ENCODE results near the gene TMPRSS13. TPM values are rescaled to one million over a fixed set of nuclear protein-coding genes. Genes with fewer than 3 reads are reported as not detected.

The TMPRSS13 gene
- total RNA-seq, 1 experiment from 2014 or later, result 53.1 TPM

DNA sequence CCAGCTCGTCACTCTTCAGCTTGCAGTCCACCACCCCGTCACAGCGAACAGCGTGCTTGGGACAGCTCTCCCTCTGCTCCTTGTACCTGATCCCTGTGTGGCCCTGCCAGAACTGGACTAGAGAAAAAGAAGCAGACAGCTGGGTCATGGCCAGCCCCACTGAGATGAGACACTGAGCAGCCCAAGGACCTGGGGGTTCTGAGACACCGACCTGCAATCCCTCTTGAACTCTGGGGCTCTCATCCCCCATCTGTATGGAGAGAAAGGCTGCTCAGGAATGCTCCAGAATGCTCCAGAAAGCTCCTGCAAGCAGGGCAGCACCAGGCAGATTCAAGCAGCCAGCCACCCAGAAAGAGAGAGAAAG is 14.8 kb downstream of the TMPRSS13 start:
- Histone ChIP-seq H3K9me3 (no peaks in the 10 kb centered on the region), H3K4me1 (no peaks in the 10 kb centered on the region), H3K36me3 (ENCODE audit: control insufficient read depth, insufficient read depth, low read length) (peaks cover 3% of the 10 kb centered on the region; the same call in 1 of the 2 replicates), H3K27me3 (replicated peaks; ENCODE audit: control insufficient read depth, insufficient read depth, low read length) (no peaks in the 10 kb centered on the region), H3K4me3 (ENCODE audit: low read depth, low read length) (no peak overlapping the region)
- peaks cover 3% of the 10 kb centered on the region for H3K4me1 Mint-ChIP-seq (ENCODE audit: low read depth, unreplicated experiment)
- H3K9me3 Mint-ChIP-seq (ENCODE audit: unreplicated experiment), result no peaks in the 10 kb centered on the region
- CTCF ChIA-PET, result interaction anchor here (1.3 to 3.0 kb wide), 2 partner anchors 26 to 32 kb away, joined by 5 to 10 read pairs; no protein-coding TSS in a partner anchor
- no peak overlapping the region for H3K27ac Mint-ChIP-seq (ENCODE audit: unreplicated experiment)
- POLR2A ChIA-PET, result no interaction called here
- TF ChIP-seq, protein P1, sequence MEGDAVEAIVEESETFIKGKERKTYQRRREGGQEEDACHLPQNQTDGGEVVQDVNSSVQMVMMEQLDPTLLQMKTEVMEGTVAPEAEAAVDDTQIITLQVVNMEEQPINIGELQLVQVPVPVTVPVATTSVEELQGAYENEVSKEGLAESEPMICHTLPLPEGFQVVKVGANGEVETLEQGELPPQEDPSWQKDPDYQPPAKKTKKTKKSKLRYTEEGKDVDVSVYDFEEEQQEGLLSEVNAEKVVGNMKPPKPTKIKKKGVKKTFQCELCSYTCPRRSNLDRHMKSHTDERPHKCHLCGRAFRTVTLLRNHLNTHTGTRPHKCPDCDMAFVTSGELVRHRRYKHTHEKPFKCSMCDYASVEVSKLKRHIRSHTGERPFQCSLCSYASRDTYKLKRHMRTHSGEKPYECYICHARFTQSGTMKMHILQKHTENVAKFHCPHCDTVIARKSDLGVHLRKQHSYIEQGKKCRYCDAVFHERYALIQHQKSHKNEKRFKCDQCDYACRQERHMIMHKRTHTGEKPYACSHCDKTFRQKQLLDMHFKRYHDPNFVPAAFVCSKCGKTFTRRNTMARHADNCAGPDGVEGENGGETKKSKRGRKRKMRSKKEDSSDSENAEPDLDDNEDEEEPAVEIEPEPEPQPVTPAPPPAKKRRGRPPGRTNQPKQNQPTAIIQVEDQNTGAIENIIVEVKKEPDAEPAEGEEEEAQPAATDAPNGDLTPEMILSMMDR (IDR thresholded peaks at IDR 0.05; ENCODE audit: insufficient read depth in 1 of 2, low read depth in 1 of 2, low read length in 1 of 2, severe bottlenecking in 1 of 2, unreplicated experiment in 1 of 2), result no peak
- H3K27me3 Mint-ChIP-seq (ENCODE audit: insufficient read depth, unreplicated experiment), result no peaks in the 10 kb centered on the region
- intact Hi-C loops (cut with micrococcal nuclease; ENCODE audit: unreplicated experiment), result no loop called here
- H3K36me3 Mint-ChIP-seq (ENCODE audit: insufficient read depth, unreplicated experiment), result peaks cover 10% of the 10 kb centered on the region
- DNase-seq, result peak in 1 of 2 experiments; percentile 32
- no peak overlapping the region for H3K4me3 Mint-ChIP-seq (ENCODE audit: unreplicated experiment)
- BruUV-seq (replicated peaks), result no TSS peak

DNA sequence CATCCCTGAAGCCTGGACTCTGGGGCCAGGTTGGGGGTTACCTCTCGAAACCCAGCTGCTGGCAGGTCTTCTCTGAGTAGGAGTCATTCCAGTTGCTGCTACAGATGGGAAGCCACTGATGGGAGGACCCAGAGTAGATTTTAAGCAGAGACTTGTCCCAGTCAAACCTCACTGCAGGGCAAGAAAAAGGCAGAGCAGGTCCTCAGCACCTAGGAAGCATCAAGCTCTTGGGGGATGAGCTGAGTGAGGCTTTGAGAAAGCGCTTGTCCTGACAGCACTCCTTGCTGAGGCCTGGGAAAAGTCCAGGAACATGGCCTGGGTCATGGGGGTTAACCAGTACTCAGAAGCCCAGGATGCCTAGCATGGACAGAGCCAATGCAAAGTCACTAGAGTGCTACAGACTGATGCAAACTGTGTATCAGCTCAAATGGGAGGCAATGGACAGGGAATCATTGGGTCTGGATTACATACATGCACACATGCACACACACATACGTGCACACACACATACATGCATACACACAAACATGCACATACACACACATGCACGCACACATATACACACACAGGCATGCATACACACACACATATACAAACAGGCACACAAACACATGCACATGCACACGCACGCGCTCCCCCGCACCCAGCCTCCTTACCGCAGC is 15.3 kb downstream of the TMPRSS13 start:
- no peak overlapping the region for H3K27ac Mint-ChIP-seq (ENCODE audit: unreplicated experiment)
- TF ChIP-seq, protein P1 (IDR thresholded peaks at IDR 0.05; ENCODE audit: insufficient read depth in 1 of 2, low read depth in 1 of 2, low read length in 1 of 2, severe bottlenecking in 1 of 2, unreplicated experiment in 1 of 2), result no peak
- peak in 1 of 2 experiments; percentile 21 for DNase-seq
- no peaks in the 10 kb centered on the region for H3K4me1 ChIP-seq
- no peak overlapping the region for H3K4me3 ChIP-seq (ENCODE audit: low read depth, low read length)
- no TSS peak for BruUV-seq (replicated peaks)
- no peaks in the 10 kb centered on the region for H3K9me3 Mint-ChIP-seq (ENCODE audit: unreplicated experiment)
- H3K27me3 ChIP-seq (replicated peaks; ENCODE audit: control insufficient read depth, insufficient read depth, low read length), result no peaks in the 10 kb centered on the region
- H3K27me3 Mint-ChIP-seq (ENCODE audit: insufficient read depth, unreplicated experiment), result no peaks in the 10 kb centered on the region
- peaks cover 6% of the 10 kb centered on the region for H3K4me1 Mint-ChIP-seq (ENCODE audit: low read depth, unreplicated experiment)
- ChIA-PET CTCF (interaction anchor here (1.3 to 3.0 kb wide), 2 partner anchors 26 to 33 kb away, joined by 5 to 10 read pairs; no protein-coding TSS in a partner anchor), POLR2A (no interaction called here)
- H3K36me3 ChIP-seq (ENCODE audit: control insufficient read depth, insufficient read depth, low read length), result peaks cover 3% of the 10 kb centered on the region; the same call in 1 of the 2 replicates
- intact Hi-C loops (cut with micrococcal nuclease; ENCODE audit: unreplicated experiment), result no loop called here
- no peak overlapping the region for H3K4me3 Mint-ChIP-seq (ENCODE audit: unreplicated experiment)
- H3K36me3 Mint-ChIP-seq (ENCODE audit: insufficient read depth, unreplicated experiment), result peaks cover 10% of the 10 kb centered on the region
- no peaks in the 10 kb centered on the region for H3K9me3 ChIP-seq

DNA sequence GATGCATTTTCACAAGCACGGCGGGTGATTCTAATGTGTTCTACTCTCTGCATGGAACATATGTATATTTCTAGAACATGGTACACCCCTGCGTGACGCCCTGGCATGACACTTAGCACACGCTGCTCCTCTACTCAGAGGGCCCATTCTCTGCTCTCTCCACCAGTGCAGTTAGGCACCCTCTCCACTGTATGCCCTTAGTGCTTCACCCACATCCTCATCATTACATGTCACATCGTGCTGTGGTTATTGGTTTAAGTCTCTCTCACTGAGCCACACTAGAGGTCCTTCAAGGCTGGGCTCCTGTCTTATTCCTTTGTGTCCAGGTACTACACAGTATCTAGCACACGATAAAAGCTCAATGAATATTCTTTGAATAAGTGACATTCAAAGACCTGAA is 16.7 kb downstream of the TMPRSS13 start:
- Histone ChIP-seq H3K27me3 (replicated peaks; ENCODE audit: control insufficient read depth, insufficient read depth, low read length) (no peaks in the 10 kb centered on the region), H3K36me3 (ENCODE audit: control insufficient read depth, insufficient read depth, low read length) (peaks cover 3% of the 10 kb centered on the region; the same call in 1 of the 2 replicates), H3K4me3 (ENCODE audit: low read depth, low read length) (no peak overlapping the region), H3K4me1 (peaks cover 7% of the 10 kb centered on the region), H3K9me3 (no peaks in the 10 kb centered on the region)
- Mint-ChIP-seq H3K9me3 (ENCODE audit: unreplicated experiment) (no peaks in the 10 kb centered on the region), H3K4me3 (ENCODE audit: unreplicated experiment) (no peak overlapping the region), H3K36me3 (ENCODE audit: insufficient read depth, unreplicated experiment) (peaks cover 10% of the 10 kb centered on the region), H3K4me1 (ENCODE audit: low read depth, unreplicated experiment) (peaks cover 13% of the 10 kb centered on the region), H3K27me3 (ENCODE audit: insufficient read depth, unreplicated experiment) (no peaks in the 10 kb centered on the region), H3K27ac (ENCODE audit: unreplicated experiment) (no peak overlapping the region)
- CTCF ChIA-PET, result interaction anchor here (3.0 kb wide), 1 partner anchor 34 kb away, joined by 10 read pairs; no protein-coding TSS in a partner anchor
- intact Hi-C loops (cut with micrococcal nuclease; ENCODE audit: unreplicated experiment), result no loop called here
- DNase-seq, result no peak
- no TSS peak for BruUV-seq (replicated peaks)
- POLR2A ChIA-PET, result no interaction called here
- TF ChIP-seq, protein P1 (IDR thresholded peaks at IDR 0.05; ENCODE audit: insufficient read depth in 1 of 2, low read depth in 1 of 2, low read length in 1 of 2, severe bottlenecking in 1 of 2, unreplicated experiment in 1 of 2), result no peak

Measured in Caco-2 (cell line).